K562 (cell line): ENCODE results near the gene PITPNM1. TPM values are rescaled to one million over a fixed set of nuclear protein-coding genes. Genes with fewer than 3 reads are reported as not detected.
A peak's percentile ranks its signal among the peaks of the same experiment; 100 is the strongest.

Source experiments
- PCBP2 ChIP-seq: fragments of 200-400 bp; formaldehyde crosslinking; IDR thresholded peaks from 2 replicates; pipeline ENCODE4 v1.6.1; 2018; ENCODE audit warnings: low read length, low read depth, mild to moderate bottlenecking, moderate library complexity; ENCODE audit not compliant: poor library complexity, severe bottlenecking
- SNIP1 ChIP-seq: fragments of 450-650 bp; IDR thresholded peaks from 2 replicates; pipeline ENCODE4 v1.7.1; 2017; ENCODE audit warnings: low read depth, mild to moderate bottlenecking
- polyA plus RNA-seq, 8 experiments: library from polyadenylated mRNA; depleted of rRNA in 4 of 8; stranded (reverse) in 5 of 8; unstranded in 3 of 8; fragments of >200 nt; fragmentation: Nextera tagmentation in 2 of 8; fragmentation: Illumina TruSeq in 1 of 8; extraction: Ambion mirVana in 2 of 8; extraction: Trizol in 1 of 8; gene quantifications; 2 replicates each; pipeline versions ENCODE4 v1.2.1 to v1.2.3, GENCODE V29; 2011 to 2014; ENCODE audit warnings: inconsistent platforms in 1 of 8, missing spikeins in 1 of 8
- total RNA-seq, 7 experiments: library from RNA; depleted of rRNA in 6 of 7; stranded (reverse); fragments of >200 nt in 6 of 7; fragmentation: Illumina TruSeq in 2 of 7; extraction: Trizol in 2 of 7; gene quantifications; 2 replicates each; pipeline versions ENCODE4 v1.2.1 to v1.2.3, GENCODE V29; 2011 to 2021; ENCODE audit warnings: low replicate concordance in 1 of 7
- TF ChIP-seq, protein P1 (sequence below): fragments of 450-650 bp; IDR thresholded peaks from 2 replicates; pipeline ENCODE4 v1.6.1; 2016; ENCODE audit warnings: mild to moderate bottlenecking, moderate library complexity
- TF ChIP-seq, protein P2 (sequence below), 2 experiments: fragments of 450-650 bp in 1 of 2; sonication (generic) in 1 of 2; formaldehyde crosslinking in 1 of 2; IDR thresholded peaks; 2 replicates each; pipeline versions ENCODE4 v1.7.1 to v1.9.0; 2016 to 2022; ENCODE audit warnings: inconsistent platforms in 1 of 2, mild to moderate bottlenecking in 1 of 2, missing genetic modification reagents in 1 of 2

The PITPNM1 gene
- total and polyA plus RNA-seq, 9 of the 15 experiments (the other 6 are each of a cell fraction or from before 2014, with no cell fraction given) = 0.11 to 53.7 (median 16.0) TPM

DNA sequence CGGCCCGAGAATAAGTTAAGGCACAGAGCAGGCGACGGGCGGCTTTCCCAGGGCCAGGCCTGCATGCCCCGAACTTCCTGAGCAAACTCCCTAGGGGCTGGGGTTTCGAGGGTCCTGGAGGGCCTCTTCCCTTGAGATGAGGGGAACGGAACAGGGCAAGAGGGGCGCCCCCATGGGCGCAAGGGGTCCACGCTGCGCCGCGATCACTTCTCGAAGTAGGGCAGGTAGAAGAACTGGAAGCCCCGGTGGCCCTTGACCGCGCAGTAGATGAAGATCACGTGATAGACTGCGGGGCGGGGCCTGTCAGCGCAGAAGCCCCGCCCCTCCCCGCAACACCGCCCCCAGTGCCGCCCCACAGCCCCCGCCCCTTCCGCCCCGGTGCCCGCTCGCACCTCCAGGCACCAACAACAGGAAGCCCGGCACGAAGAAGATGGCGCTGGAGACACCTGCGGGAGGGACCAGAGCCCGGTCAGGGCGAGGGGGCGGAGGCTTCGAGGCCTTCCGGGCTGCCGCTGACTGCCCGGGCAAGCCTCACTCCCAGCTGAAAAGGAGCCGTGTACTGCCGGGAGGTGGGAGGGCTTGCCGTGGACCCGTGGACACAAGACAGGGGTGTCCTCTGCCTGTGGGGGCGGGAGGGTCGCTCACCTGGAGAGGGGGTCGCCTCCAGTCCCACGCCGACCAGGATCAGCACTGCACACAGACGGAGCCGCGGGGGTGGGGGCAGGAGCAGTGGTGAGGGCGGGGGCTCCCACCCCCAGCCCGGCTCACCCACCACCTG, 40.6 kb downstream of the PITPNM1 start (continued):
- TF ChIP-seq, protein P1, sequence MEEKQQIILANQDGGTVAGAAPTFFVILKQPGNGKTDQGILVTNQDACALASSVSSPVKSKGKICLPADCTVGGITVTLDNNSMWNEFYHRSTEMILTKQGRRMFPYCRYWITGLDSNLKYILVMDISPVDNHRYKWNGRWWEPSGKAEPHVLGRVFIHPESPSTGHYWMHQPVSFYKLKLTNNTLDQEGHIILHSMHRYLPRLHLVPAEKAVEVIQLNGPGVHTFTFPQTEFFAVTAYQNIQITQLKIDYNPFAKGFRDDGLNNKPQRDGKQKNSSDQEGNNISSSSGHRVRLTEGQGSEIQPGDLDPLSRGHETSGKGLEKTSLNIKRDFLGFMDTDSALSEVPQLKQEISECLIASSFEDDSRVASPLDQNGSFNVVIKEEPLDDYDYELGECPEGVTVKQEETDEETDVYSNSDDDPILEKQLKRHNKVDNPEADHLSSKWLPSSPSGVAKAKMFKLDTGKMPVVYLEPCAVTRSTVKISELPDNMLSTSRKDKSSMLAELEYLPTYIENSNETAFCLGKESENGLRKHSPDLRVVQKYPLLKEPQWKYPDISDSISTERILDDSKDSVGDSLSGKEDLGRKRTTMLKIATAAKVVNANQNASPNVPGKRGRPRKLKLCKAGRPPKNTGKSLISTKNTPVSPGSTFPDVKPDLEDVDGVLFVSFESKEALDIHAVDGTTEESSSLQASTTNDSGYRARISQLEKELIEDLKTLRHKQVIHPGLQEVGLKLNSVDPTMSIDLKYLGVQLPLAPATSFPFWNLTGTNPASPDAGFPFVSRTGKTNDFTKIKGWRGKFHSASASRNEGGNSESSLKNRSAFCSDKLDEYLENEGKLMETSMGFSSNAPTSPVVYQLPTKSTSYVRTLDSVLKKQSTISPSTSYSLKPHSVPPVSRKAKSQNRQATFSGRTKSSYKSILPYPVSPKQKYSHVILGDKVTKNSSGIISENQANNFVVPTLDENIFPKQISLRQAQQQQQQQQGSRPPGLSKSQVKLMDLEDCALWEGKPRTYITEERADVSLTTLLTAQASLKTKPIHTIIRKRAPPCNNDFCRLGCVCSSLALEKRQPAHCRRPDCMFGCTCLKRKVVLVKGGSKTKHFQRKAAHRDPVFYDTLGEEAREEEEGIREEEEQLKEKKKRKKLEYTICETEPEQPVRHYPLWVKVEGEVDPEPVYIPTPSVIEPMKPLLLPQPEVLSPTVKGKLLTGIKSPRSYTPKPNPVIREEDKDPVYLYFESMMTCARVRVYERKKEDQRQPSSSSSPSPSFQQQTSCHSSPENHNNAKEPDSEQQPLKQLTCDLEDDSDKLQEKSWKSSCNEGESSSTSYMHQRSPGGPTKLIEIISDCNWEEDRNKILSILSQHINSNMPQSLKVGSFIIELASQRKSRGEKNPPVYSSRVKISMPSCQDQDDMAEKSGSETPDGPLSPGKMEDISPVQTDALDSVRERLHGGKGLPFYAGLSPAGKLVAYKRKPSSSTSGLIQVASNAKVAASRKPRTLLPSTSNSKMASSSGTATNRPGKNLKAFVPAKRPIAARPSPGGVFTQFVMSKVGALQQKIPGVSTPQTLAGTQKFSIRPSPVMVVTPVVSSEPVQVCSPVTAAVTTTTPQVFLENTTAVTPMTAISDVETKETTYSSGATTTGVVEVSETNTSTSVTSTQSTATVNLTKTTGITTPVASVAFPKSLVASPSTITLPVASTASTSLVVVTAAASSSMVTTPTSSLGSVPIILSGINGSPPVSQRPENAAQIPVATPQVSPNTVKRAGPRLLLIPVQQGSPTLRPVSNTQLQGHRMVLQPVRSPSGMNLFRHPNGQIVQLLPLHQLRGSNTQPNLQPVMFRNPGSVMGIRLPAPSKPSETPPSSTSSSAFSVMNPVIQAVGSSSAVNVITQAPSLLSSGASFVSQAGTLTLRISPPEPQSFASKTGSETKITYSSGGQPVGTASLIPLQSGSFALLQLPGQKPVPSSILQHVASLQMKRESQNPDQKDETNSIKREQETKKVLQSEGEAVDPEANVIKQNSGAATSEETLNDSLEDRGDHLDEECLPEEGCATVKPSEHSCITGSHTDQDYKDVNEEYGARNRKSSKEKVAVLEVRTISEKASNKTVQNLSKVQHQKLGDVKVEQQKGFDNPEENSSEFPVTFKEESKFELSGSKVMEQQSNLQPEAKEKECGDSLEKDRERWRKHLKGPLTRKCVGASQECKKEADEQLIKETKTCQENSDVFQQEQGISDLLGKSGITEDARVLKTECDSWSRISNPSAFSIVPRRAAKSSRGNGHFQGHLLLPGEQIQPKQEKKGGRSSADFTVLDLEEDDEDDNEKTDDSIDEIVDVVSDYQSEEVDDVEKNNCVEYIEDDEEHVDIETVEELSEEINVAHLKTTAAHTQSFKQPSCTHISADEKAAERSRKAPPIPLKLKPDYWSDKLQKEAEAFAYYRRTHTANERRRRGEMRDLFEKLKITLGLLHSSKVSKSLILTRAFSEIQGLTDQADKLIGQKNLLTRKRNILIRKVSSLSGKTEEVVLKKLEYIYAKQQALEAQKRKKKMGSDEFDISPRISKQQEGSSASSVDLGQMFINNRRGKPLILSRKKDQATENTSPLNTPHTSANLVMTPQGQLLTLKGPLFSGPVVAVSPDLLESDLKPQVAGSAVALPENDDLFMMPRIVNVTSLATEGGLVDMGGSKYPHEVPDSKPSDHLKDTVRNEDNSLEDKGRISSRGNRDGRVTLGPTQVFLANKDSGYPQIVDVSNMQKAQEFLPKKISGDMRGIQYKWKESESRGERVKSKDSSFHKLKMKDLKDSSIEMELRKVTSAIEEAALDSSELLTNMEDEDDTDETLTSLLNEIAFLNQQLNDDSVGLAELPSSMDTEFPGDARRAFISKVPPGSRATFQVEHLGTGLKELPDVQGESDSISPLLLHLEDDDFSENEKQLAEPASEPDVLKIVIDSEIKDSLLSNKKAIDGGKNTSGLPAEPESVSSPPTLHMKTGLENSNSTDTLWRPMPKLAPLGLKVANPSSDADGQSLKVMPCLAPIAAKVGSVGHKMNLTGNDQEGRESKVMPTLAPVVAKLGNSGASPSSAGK = peak; percentile 86
- TF ChIP-seq PCBP2 (no peak), SNIP1 (no peak)
- TF ChIP-seq, protein P2, sequence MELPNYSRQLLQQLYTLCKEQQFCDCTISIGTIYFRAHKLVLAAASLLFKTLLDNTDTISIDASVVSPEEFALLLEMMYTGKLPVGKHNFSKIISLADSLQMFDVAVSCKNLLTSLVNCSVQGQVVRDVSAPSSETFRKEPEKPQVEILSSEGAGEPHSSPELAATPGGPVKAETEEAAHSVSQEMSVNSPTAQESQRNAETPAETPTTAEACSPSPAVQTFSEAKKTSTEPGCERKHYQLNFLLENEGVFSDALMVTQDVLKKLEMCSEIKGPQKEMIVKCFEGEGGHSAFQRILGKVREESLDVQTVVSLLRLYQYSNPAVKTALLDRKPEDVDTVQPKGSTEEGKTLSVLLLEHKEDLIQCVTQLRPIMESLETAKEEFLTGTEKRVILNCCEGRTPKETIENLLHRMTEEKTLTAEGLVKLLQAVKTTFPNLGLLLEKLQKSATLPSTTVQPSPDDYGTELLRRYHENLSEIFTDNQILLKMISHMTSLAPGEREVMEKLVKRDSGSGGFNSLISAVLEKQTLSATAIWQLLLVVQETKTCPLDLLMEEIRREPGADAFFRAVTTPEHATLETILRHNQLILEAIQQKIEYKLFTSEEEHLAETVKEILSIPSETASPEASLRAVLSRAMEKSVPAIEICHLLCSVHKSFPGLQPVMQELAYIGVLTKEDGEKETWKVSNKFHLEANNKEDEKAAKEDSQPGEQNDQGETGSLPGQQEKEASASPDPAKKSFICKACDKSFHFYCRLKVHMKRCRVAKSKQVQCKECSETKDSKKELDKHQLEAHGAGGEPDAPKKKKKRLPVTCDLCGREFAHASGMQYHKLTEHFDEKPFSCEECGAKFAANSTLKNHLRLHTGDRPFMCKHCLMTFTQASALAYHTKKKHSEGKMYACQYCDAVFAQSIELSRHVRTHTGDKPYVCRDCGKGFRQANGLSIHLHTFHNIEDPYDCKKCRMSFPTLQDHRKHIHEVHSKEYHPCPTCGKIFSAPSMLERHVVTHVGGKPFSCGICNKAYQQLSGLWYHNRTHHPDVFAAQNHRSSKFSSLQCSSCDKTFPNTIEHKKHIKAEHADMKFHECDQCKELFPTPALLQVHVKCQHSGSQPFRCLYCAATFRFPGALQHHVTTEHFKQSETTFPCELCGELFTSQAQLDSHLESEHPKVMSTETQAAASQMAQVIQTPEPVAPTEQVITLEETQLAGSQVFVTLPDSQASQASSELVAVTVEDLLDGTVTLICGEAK (IDR thresholded peaks at IDR 0.05) = no peak
- TF ChIP-seq, protein P2 (CRISPR knock-in tag; IDR thresholded peaks at IDR 0.05) = no peak
